ENCODE data around the gene PHLPP1.

DNA sequence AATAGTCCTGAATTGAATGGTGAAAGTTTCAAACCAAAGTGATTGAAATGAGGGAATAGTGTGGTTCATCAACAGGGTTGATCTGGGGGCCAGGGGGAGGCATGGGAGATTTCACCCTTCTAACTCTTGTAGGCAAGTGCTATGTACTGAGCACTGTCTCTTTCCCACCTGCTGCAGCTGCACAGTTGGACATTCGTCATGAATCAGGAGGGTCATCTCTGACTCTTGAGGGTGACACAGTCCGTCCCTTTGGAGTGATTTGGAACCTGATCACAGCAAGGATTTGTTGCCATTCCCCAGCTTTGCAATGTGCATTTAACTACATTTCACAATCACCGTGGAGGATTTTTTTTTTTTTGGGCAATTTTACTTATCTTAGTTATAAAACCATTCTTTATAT is 224.6 kb downstream of the PHLPP1 start:
- TF ChIP-seq POLR2A (IDR thresholded peaks at IDR 0.05), result no peak
- TF ChIP-seq, protein P1, sequence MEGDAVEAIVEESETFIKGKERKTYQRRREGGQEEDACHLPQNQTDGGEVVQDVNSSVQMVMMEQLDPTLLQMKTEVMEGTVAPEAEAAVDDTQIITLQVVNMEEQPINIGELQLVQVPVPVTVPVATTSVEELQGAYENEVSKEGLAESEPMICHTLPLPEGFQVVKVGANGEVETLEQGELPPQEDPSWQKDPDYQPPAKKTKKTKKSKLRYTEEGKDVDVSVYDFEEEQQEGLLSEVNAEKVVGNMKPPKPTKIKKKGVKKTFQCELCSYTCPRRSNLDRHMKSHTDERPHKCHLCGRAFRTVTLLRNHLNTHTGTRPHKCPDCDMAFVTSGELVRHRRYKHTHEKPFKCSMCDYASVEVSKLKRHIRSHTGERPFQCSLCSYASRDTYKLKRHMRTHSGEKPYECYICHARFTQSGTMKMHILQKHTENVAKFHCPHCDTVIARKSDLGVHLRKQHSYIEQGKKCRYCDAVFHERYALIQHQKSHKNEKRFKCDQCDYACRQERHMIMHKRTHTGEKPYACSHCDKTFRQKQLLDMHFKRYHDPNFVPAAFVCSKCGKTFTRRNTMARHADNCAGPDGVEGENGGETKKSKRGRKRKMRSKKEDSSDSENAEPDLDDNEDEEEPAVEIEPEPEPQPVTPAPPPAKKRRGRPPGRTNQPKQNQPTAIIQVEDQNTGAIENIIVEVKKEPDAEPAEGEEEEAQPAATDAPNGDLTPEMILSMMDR (IDR thresholded peaks at IDR 0.05), result no peak

Measured in suprapubic skin (tissue), 3 donors.